AG09319 (cell line): Measurements from ENCODE around the gene KRTAP12-4.
"Not testable (repeated sequence)": the region's sequence is repeated elsewhere in the genome, so short reads cannot be mapped to it uniquely, and the experiment has no call there.

Experiments used
- DNase-seq: peaks from one replicate; pipeline ENCODE4 v3.0.0-alpha.2; 2010; ENCODE audit warnings: low read depth; ENCODE audit errors: extremely low read depth
- CTCF ChIP-seq: IDR thresholded peaks from 2 replicates; pipeline ENCODE4 v1.5.1; 2011; ENCODE audit warnings: low read depth, mild to moderate bottlenecking, inconsistent platforms, low read length, moderate library complexity

The KRTAP12-4 gene

DNA sequence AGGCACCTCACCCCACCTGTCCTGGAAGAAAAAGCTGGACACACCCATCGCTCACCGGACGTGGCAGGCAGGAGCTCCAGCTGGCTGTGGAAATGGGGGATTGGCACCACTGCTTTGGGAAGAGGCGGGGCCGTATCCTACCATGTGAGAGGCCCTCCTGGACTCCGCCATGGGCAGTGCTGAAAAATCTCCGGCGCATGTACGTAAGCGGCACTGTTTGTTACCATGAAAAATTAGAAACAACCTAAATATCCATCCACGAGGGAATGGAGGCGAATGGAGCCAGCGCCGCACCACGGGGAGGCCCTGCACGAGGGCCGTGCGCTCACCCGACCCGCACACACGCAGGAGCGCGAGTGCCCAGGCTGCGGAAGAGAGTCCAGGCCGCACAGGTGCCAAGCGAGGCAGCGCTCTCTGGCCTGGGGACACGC is 39.5 kb downstream of the KRTAP12-4 start:
- no peak for TF ChIP-seq CTCF
- DNase-seq, result no peak

- no peak for DNase-seq
- TF ChIP-seq CTCF, result no peak
These were observed 40.3 kb downstream of the KRTAP12-4 start for GRCh38 chr21:44614161-44614631.

GRCh38 chr21:44613386-44614155 is 40.9 kb downstream of the KRTAP12-4 start:
- TF ChIP-seq CTCF, result no peak
- DNase-seq, result no peak

DNA sequence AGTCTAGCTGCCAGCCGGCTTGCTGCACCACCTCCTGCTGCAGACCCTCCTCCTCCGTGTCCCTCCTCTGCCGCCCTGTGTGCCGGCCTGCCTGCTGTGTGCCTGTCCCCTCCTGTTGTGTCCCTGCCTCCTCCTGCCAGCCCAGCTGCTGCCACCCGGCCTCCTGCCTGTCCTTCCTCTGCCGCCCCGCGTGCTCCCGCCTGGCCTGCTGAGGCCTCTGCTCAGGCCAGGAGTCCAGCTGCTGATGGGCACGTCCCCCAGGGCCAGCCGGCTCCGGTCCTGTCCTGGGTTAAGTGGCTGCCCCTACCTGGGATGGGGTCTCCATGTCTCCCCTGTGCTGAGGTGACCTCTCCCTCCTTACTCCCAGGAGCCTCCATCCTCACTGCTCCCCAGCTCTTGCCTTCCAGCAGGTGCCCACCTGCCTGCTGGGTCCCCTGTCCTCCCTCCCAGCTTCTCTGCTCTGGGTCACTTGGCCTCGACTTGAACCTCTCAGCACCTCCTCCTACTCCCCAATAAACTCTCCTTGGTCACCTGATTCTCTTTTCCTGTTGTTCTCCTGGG is 41.7 kb downstream of the KRTAP12-4 start:
- no peak for TF ChIP-seq CTCF

GRCh38 chr21:44612029-44612486 is 42.4 kb downstream of the KRTAP12-4 start, which contains the start of gene KRTAP10-8:
TSS of gene KRTAP10-8 (plus strand) at chr21:44612079. CDS start at chr21:44612101, 22 bp downstream.
- no peak for TF ChIP-seq CTCF
- DNase-seq, result no peak

More for the DNA sequence above, 41.7 kb downstream of the KRTAP12-4 start:
- DNase-seq, result no peak

GRCh38 chr21:44611551-44611950 is 42.9 kb downstream of the KRTAP12-4 start:
- TF ChIP-seq CTCF, result no peak
- no peak for DNase-seq

GRCh38 chr21:44610157-44610843 is 44.2 kb downstream of the KRTAP12-4 start:
- not testable (repeated sequence) for DNase-seq
